Stimulated activated CD8-positive, alpha-beta memory T cell treated with anti-CD3 and anti-CD28 coated beads, Interleukin-15, amount 100 ng/mL, for 48 hours (primary cell): ENCODE measurements around the gene MAJIN.
"Not testable (repeated sequence)": the region's sequence is repeated elsewhere in the genome, so short reads cannot be mapped to it uniquely, and the experiment has no call there.

Experiments
- DNase-seq, 2 donors: peaks; one replicate each; pipeline ENCODE4 v3.0.0-alpha.2; 2020; ENCODE audit warnings: low read depth in 2 of 2

MAJIN gene, protein sequence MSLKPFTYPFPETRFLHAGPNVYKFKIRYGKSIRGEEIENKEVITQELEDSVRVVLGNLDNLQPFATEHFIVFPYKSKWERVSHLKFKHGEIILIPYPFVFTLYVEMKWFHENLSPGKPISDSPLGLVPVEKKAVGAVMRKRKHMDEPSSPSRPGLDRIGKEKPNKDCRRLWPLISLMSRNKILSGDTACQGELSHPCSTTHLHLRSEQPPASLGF

DNA sequence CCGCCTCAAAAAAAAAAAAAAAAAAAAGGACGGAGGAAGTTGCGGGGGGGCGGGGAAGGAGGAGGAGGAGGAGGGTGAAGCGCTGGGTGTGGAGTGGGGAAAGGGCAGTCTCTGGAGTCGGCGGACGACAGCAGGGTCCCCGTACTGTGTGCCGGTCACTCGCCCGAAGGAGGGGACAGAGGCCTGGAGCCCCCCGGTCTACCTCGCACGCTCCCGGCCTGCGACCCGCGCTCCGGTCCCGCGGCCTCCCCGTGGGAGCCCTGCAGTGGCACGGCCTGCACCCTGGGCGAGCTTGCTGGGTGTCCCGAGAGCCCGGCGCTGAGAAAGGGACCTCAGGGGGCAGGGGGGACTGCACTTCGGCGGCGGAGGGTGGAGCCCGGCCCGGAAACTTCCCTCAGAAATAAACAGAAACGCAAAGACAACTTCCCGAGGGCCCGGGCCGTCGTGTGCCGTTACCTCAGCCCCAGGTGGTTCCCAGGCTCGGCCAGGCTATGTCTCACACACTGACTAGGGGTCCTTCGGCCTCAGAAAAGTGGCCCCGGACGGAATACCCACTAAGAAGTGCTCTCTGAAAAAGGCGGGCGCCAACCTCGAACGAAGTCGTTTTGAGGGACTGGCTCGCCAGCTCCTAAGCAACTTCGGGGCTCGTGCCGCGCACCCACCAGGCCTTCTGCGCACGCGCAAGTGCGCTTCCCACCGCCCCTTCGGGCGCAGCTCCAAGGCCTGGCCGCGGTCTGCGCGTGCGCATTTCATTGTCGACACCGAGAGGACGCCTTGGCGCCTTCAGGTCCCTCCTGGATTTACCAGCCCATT is at the start of gene MAJIN:
MAJIN (minus strand) TSS at position 688 of the 813 bp plus-strand sequence. CDS start 12,703 bp downstream, outside the sequence.
- DNase-seq: peak; percentile 75 to 84

DNA sequence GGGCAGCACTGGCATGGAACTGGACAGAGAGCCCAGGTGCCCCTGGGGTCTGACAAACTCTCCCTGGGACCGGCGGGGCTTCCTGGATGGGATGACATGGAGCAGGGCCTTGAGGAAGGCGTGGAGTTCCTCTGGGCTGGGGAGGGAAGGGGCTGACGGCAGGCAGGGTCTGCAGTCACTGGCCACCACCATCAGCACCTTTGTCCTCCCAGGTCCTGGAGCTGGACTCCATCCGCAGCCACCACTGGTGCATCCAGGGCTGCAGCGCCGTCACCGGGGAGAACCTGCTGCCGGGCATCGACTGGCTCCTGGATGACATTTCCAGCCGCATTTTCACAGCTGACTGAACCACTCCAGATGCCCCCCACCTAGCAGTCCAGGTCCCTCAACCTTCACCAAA is 49.6 kb upstream of the MAJIN start:
- no peak for DNase-seq

DNA sequence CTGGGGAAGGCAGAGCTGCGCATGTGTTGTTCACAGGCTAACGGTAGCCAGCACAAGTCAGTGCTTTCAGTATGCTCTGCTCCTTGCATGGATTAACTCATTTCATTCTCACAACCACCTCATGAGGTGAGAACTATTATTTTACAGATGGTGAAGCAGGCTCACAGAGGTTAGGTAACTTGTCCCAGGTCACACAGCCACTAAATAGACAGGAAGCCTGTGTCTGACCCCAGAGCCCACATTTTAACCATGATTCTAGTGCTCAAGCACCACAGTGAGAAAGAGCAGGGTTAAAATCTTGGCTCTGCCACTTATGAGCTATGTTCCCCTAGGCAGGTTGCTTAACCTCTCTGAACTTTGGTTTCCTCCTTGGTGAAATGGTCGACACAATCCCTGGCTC is 49.1 kb upstream of the MAJIN start:
- DNase-seq: no peak

DNA sequence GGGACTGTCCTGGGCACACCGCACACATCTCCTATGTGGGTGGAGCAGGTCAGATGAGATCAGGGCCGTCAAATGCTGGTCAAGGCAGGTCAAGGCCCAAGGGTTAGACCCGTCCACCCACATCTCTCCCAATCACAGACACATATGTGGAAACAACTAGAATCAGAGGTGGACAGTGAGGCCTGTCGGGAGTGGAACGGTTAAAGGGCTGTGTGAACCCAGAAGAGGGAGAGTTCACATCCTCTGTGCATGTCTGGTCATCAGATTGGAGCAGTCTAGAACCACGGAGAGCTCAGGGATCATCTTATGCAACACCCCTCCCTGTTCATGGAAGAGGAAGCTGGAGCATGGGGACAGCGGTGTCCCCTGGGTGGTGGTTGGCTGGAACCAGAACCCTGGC is 47.9 kb upstream of the MAJIN start:
- no peak for DNase-seq

DNA sequence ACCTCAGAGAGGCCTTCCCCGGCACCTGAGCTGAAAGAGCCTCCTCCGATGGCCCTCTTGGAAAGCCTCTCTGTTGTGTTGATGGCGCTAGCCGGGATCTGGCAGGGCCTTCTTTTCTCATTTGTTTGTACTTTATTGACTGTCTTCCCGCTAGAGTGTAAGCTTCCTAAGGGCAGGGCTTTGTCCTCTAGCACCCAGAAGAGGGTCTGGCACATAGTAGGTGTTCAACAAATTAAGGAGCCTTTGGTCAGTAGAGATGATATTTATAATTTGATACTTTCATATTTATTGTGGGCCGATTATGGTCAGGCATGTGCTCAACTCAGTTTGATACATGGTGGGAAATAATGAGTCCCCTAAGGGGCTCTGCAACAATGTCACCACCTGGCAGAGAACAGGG is 46.0 kb upstream of the MAJIN start:
- no peak for DNase-seq

DNA sequence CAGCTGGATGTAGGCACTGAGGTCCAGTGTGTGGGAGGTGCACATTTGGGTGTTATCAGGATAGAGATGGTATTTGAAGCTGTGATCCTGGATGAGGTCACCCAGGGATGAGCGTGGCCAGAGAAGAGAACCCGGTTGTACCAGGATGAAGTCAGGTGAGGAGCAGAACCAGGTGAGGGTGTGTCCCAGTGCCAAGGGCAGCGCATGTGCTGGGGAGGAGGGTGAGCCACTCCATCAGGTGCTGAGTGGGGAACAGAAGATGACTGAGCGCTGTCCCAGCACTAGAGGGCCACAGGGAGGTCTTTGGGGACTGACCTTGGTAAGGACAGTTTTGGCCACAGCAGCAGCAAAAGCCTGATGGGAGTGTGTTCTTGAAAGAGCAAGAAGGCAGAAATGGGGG is 44.8 kb upstream of the MAJIN start:
- DNase-seq: no peak

DNA sequence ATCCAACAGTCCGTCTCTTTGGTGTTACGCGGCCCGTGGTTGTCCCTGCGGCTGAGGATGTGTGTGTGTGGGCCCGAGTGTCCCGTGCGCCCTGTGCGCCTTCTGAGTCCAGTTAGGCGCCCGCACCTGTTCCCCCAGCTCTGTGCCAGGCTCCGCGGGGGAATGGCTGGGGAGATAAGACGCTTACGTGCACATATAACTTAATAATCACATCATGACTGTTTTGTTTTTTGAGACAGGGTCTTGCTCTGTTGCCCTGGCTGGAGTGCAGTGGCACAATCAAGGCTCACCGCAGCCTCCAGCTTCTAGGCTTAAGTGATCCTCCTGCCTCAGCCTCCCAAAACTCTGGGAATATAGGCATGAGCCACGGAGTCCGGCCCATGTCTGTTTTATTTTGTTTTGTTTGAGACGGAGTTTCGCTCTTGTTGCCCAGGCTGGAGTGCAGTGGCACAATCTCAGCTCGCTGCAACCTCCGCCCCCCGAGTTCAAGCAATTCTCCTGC is 42.9 kb upstream of the MAJIN start:
- no peak for DNase-seq

DNA sequence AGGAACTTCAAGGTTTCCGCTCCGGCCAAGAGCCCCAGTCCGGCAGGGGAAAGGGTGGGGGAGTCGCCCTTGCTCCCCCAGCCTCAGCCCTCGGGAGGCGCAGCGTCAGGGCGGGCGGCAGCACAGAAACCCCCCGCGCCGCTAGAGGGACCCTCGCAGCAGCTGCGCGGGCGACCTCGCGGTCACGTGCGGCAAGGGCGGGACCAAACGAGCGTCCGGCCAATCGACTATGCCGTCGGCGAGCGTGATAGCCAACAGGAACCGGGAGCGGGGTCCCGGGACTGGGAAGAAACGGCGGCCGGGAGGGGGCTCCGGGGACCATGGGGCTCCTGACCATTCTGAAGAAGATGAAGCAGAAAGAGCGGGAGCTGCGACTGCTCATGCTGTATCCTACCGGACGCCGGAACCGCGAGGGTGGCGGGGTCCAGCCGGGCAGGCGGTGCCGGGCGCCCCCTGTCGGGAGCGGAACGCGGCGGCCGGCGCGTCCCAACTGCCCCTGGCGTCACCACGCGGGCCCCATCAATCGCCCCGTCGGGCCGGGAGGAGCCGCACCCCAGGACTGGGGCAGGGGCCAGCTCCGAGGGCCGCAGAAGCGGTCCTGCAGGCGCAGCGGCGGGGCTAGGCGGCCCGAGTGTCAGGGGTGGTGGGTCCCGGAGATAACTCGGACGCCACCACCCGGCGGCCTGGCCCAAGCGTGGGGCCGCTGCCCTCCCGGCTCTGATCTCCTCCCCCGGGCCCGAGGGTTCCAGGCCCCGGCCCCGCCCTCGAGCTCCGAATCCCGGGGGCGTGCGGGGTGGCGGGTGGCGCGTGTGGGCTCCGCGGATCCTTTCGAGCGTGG is 42.2 kb upstream of the MAJIN start, which contains the start of gene ARL2:
ARL2 (plus strand) TSS at position 273 of the 838 bp plus-strand sequence; CDS start at position 321, 48 bp downstream.
- peak; percentile 82 to 85 for DNase-seq

DNA sequence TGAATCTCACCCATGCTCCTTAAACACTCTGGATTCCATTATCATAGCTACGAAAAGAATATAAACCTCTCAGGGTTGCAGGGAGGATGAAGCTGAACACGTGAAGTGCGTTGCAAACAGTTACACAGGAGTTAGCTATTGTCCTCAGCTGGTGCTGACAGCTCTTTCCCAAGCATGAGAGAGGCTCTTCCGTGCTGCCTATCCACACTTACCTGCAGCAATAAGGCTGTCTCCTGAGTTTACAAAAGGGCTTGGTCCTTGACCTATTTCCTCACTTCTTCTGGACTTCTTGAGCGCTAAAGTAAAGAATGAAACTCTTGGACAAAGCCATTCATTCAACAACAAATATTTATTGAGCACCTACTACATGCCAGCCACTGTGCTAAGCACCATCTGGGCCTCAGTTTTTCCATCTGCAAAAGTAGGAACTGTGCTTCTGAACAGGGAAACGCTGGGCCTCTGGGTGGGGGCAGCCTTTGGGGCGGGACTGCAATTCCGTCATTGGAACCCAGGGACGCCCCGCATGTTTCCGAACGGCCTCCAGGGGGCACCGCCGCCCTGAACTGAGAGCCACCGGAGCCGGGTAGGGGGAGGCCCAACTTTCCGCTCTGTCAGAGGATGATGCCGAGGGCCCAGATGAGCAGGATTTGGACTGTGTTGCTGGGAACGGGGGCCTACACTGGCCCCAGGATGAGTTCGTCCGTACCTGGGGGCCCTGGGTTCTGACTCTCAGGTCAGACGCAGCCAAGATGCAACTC is 41.4 kb upstream of the MAJIN start:
- peak; percentile 85 for DNase-seq

DNA sequence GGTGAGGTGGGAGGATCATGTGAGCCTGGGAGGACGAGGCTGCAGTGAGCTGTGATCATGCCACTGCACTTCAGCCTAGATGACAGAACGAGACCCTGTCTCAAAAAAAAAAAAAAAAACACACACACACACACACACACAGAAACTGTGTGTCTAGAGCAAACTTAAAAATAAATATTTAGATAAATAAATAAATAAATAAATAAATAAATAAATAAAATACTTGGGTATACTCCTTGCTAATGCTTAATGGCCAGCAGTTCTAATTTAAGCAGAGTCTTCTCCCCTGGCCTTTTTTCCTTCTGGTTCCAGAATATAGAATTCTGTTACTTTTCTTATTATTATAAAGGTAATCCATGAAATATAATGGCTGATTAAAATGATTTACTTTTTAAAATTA is 37.0 kb upstream of the MAJIN start:
- no peak for DNase-seq

DNA sequence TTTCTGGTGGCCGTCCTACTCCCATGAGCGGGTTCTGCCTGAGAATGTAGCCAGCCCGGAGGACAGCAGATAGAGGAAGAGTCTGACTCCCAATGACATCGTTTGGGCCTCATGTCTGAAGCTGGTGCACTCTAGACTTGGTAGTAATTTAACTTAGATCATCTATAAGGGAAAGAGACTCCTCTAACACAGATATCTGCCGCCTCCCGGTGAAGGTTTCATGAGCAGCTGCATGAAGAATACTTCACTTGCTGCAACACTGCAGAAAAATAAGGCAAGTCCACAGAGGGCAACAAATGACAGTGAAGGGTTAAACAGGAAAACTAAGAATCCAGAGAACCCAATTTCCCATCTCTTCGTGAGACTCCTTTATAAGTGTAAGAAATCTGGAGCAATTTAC is 36.1 kb upstream of the MAJIN start:
- DNase-seq: no peak

DNA sequence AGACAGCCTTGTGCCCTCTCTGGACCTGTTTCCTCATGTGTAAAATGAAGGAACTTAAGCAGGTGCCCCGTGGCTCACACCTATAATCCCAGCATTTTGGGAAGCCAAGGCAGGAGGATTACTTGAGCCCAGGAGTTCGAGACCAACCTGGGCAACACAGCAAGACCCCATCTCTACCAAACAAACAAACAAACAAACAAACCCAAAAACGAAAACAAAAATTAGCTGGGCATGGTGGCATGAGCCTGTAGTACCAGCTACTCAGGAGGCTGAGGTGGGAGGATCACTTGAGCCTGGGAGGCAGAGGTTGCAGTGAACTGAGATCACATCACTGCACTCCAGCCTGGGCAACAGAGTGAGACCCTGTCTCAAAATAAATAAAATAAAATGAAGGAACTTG is 32.1 kb upstream of the MAJIN start:
- DNase-seq: not testable (repeated sequence)

DNA sequence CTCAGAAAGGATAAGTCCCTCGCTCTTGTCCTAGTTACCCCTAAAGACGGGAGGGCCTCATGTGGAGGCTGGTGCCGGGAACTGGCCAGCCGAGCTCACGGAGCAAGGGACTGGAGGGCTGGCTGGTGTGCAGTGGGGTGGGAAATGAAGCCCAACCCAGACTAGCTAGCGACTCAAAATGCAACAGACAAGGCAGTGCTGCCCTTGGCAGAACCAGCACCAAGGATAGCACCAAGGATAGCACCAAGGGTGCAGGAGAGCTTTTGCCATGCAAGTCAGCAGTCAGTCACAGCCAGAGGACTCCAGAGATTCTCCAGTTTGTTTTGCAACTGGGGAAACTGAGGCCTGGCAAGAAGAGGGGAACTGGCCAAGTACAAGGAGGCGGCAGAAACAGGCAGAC is 31.4 kb upstream of the MAJIN start:
- no peak for DNase-seq

DNA sequence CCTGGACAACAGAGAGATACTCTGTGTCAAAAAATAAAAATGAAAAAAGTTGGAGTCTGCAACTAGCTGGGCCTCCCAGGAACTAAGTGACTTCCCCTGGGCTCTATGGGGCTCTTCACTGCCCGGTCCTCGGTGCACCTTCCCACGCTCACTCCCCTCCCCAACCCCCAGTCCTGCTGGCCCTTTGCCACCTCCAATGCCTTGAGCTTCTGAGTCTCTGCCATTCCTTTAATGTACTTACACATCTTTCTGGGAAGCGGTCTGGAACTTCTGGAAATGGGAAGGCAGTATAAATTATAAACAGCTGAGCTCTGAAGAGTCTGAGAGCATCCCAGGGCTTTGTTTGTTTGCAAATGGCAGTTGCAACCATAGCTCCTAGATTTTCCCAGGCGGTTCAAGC is 30.8 kb upstream of the MAJIN start:
- no peak for DNase-seq

DNA sequence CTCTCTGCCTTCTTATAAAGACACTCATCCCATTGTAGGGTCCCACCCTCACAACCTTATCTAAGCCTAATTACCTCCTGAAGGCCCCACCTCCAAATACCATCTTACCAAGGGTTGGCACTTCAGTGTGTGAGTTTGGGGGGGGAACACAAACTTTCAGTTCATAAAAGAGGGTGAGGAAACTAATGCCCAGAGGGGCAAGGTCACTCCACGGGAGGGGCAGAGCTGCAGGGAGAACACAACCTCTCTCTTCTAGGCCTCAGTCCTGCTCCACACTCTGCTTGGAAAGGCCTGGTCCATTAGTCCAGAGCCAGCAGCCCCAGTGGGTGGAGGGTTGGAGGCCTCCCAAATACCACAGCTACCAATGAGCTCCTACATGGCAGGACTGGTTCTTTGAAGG is 27.6 kb upstream of the MAJIN start:
- DNase-seq: no peak

DNA sequence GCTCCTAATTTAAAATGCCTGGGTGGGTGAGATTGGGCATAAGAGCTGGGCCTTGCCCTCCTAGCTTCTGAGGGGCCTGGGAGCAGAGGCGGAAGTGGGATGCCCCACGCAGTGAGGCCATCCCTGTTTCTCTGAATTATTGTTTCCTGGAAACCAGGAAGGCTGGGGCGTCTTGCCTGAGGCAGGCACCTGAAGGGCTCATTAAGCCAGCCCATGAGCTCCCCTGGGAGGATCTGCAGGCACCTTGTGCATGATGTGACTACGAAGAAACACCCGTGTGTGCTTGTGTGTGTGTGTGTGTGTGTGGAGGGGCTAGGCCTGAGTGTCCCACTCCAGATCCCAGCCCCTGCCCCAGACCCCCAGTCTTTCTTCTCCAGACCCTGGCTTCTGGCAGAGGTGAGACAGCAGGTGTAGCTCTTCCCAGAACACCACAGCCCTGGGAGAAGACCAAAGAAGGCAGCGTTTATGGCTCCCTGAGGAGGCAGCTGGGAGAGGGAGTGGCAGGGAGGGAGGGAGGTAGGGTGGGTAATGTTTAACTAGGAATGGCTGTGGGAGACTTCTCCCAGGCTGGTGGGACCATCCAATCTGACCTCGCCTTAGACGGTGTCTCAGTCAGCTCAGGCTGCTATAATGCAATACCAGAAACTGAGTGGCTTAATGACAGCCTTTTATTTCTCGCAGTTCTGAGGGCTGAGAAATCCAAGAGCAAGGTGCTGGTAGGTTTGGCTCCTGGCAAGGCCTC is 27.0 kb upstream of the MAJIN start:
- DNase-seq: no peak

DNA sequence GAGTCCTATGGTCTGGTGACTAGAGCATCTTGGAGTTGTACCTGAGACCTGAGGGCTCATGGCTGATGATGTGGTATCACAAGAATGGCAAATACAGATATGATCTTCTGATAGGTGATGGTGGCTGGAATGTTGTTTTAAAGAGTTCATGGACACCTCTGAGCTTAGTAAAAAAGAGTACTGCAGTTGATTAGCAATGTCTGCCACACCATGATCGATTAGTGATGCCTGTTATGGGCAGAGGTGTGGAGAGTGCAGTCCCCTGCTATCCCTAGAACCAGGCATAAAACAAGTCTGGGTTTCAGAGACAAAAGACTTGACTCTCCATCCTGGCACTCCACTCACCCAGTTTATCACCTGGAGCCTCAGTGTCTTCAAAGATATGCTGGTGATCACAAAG is 26.2 kb upstream of the MAJIN start:
- no peak for DNase-seq

DNA sequence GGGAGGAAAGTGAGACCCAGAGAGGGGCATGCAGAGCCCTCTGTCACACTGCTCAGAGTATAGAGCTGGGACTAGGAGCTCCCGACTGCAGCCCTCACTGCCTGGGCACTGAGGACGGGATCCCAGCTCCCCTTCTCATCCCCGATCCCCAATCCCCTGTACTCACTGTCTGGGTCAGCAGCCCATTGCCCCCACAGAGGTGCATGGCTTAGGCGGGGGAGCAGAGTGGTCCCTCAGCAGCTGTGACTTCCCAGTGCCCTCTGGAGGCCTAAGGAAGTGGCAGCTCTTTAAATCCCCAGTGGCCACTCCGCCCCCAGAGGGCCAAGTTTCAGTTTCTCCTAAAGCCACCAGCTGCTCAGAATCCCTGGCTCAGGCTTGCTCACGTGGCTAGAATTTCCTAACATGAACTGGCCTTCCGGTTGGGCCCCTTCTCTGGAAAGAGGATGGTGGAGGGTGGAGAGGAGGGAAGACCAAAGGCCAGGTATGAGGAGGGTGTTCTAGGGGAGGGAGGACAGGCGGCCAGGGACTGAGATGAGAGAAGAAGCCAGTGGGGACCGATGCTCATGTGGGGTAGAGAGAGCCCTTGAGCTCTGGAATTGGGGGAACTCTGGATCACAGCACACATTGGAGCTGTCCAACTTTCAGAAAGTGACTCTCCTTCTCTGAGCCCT is 24.9 kb upstream of the MAJIN start, which contains the start of gene BATF2:
BATF2 (minus strand) TSS at position 262 of the 671 bp plus-strand sequence; CDS start at position 205, 57 bp downstream.
- no peak for DNase-seq

DNA sequence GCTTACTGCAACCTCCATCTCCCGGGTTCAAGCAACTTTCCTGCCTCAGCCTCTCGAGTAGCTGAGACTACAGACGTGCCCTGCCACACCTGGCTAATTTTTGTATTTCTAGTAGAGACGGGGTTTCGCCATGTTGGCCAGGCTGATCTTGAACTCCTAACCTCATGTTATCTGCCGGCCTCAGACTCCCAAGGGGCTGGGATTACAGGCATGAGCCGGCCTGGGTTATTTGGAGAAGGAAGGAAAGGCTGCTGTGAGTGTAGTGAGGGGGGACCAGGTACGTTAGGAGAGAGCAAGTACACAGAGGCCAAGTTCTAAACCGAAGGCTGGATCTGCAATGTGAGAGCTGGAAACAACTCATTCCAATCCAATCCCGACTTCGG is 24.4 kb upstream of the MAJIN start:
- no peak for DNase-seq

DNA sequence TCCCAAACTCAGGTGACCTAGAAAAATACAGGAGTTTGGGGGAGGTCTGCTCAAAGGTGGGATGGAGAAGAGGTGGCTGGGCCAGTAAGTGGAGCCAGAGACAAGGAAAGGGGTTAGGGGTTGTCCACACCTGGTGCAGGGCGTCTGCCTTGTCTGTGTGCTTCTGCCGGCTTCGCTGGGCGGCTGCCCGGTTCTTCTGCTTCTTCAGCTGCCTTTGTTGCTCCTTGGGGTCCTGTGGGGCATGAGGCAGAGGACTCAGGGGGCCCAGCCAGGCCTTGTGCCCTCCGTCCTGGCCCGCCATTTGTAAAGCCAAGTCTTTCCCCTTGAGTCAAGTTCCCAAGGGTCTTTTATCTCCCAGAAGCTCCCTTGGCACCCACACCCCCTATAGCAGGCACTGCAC is 22.4 kb upstream of the MAJIN start:
- DNase-seq: no peak
